T-cell (primary cell): ENCODE results near the gene PLXNA2. TPM values are rescaled to one million over a fixed set of nuclear protein-coding genes. Genes with fewer than 3 reads are reported as not detected.

Experiments
- ATAC-seq, 4 experiments: fragments of 200-7000 bp in 3 of 4; fragments of 150-1000 bp in 1 of 4; cut with Tn5 transposase; replicated peaks in 1 of 4; 1 replicate in 3 of 4; 2 replicates in 1 of 4; pipeline ENCODE4 v1.10.0; 2021; ENCODE audit warnings: moderate library complexity in 3 of 4, mild to moderate bottlenecking in 2 of 4, moderate number of reproducible peaks in 1 of 4
- CTCF ChIA-PET, 2 donors: fragments of 300-600 bp; sonication (Branson Sonifier 250); formaldehyde crosslinking; loops; one replicate each; lab custom pipeline; 2022; ENCODE audit warnings: antibody characterized with exemption in 2 of 2; lab: Charles Lee
- POLR2A ChIA-PET, 2 donors: fragments of 300-600 bp; sonication (Branson Sonifier 250); formaldehyde crosslinking; loops; one replicate each; lab custom pipeline; 2022; ENCODE audit warnings: antibody characterized with exemption in 2 of 2; lab: Charles Lee
- DNase-seq, 35 experiments: peaks; one replicate each; pipeline versions ENCODE4 v3.0.0 to v3.0.0-alpha.2; 2013 to 2023
- H3K27ac ChIP-seq: one replicate; pipeline ENCODE4 v1.5.1; 2013; ENCODE audit warnings: low read length
- H3K27me3 ChIP-seq, 2 experiments: replicated peaks in 1 of 2; 1 replicate in 1 of 2; 2 replicates in 1 of 2; pipeline versions ENCODE4 v1.6.1 to v1.7.0; 2013; ENCODE audit warnings: low read length in 1 of 2, mixed read lengths in 1 of 2; ENCODE audit not compliant: control insufficient read depth in 2 of 2, insufficient read depth in 2 of 2; ENCODE audit errors: extremely low read depth in 1 of 2
- H3K36me3 ChIP-seq, 2 donors: 1 replicate in 1 of 2; 2 replicates in 1 of 2; pipeline versions ENCODE4 v1.6.1 to v1.7.0; 2013; ENCODE audit warnings: low read length in 1 of 2; ENCODE audit not compliant: control insufficient read depth in 2 of 2, insufficient read depth in 1 of 2; ENCODE audit errors: extremely low read depth in 1 of 2
- H3K4me1 ChIP-seq, 2 experiments: 1 replicate in 1 of 2; 2 replicates in 1 of 2; pipeline versions ENCODE4 v1.6.1 to v1.7.0; 2013; ENCODE audit warnings: low read length in 2 of 2, mixed read lengths in 1 of 2; ENCODE audit not compliant: insufficient read depth in 2 of 2, control insufficient read depth in 1 of 2; ENCODE audit errors: extremely low read depth in 1 of 2
- H3K4me3 ChIP-seq, 2 donors: 1 replicate in 1 of 2; 2 replicates in 1 of 2; pipeline versions ENCODE4 v1.5.1 to v1.7.0; 2013; ENCODE audit warnings: mild to moderate bottlenecking in 2 of 2, low read length in 1 of 2, moderate library complexity in 1 of 2; ENCODE audit not compliant: control insufficient read depth in 1 of 2; ENCODE audit errors: extremely low read depth in 1 of 2
- H3K9me3 ChIP-seq: 2 replicates; pipeline ENCODE4 v1.7.0; 2013
- H3K27ac Mint-ChIP-seq, 2 donors: one replicate each; pipeline ENCODE4 v1.8.0; 2020 to 2021; ENCODE audit warnings: mild to moderate bottlenecking in 2 of 2, mixed read lengths in 2 of 2
- H3K27me3 Mint-ChIP-seq, 2 donors: one replicate each; pipeline ENCODE4 v1.8.0; 2021 to 2022; ENCODE audit warnings: mixed read lengths in 2 of 2
- H3K36me3 Mint-ChIP-seq: one replicate; pipeline ENCODE4 v1.8.0; 2021; ENCODE audit warnings: mixed read lengths
- H3K4me1 Mint-ChIP-seq, 3 donors: one replicate each; pipeline ENCODE4 v1.8.0; 2020 to 2022; ENCODE audit warnings: mixed read lengths in 3 of 3, mild to moderate bottlenecking in 1 of 3
- H3K4me3 Mint-ChIP-seq, 3 donors: one replicate each; pipeline ENCODE4 v1.8.0; 2020 to 2022; ENCODE audit warnings: mild to moderate bottlenecking in 3 of 3, mixed read lengths in 3 of 3, moderate library complexity in 3 of 3
- H3K9me3 Mint-ChIP-seq, 3 donors: one replicate each; pipeline ENCODE4 v1.8.0; 2020 to 2022; ENCODE audit warnings: mixed read lengths in 3 of 3
- WGBS: methylation state at CpG from one replicate; pipeline ENCODE4 v1.1.5; 2013; ENCODE audit warnings: missing lambda C conversion rate; ENCODE audit not compliant: insufficient coverage; 5-methylcytosine and 5-hydroxymethylcytosine counted together
- total RNA-seq, 35 experiments: library from RNA in 6 of 35; stranded (reverse) in 6 of 35; fragments of 120-200 nt in 1 of 35; gene quantifications; one replicate each; pipeline versions ENCODE4 v1.2.1 to v1.2.4 and lab custom pipeline; 2013 to 2026

PLXNA2 gene
- total RNA-seq, 5 donors from 2014 or later (not counting 1 experiment from before 2014, with no cell fraction given) = 1.3 to 2.6 (median 2.2) TPM

DNA sequence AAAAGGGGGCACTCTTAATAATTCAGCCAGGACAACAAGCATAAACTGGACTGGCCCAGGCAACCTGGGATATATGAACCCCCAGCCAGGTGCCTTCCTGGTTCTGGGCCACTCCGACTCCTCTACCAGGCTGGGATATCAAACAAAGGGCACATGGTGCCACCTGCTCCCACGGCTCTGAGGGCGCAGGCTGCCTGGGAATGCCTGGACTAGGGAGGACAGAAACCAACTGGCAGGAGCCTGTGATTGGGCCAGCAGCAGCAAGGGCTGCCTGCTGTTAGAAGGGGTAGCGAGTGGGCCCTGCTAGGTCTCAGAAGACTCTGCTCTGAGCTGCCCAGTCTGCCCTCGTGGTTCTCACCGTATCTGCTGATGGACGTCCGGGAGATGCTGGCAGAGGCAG is 210.0 kb downstream of the PLXNA2 start:
- Mint-ChIP-seq H3K36me3 (no peaks in the 10 kb centered on the region), H3K27me3 (peaks cover 0 to 8% of the 10 kb centered on the region in 2 donors), H3K4me1 (no peaks in the 10 kb centered on the region), H3K4me3 (no peak overlapping the region), H3K9me3 (no peaks in the 10 kb centered on the region), H3K27ac (peak overlapping the region in 1 of 2 donors; percentile 12)
- Histone ChIP-seq H3K27ac (no peak overlapping the region), H3K27me3 (peaks cover 0 to 17% of the 10 kb centered on the region in 2 experiments), H3K36me3 (peaks cover 0 to 3% of the 10 kb centered on the region in 2 donors), H3K4me3 (no peak overlapping the region), H3K9me3 (no peaks in the 10 kb centered on the region), H3K4me1 (no peaks in the 10 kb centered on the region)
- ChIA-PET POLR2A (no interaction called here), CTCF (interaction anchor here in 1 of 2 donors (1.8 kb wide), 1 partner anchor 12 kb away, joined by 9 read pairs; no protein-coding TSS in a partner anchor)
- 69% methylated on average over 8 of the region's 8 CpGs for WGBS
- DNase-seq (no peak), ATAC-seq (no peak)

DNA sequence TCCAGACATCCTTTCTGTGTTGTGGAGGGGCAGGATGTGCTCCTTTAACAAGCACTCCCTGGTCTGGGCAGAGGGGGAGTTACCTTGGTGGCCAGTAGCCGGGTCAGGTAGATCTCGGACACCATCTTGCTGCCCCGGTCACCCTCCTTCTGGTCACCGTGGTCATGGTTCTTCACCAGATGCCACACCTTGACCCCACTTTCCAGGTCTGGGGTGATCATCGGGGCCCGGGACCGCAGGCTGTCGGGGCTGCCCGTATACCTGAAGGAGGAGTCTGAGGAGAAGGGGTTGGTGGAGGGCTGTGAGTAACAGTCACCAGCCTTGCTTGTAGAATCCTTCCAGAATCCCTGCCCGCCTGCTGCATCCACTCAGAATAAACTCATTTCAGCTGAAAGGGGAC is 210.9 kb downstream of the PLXNA2 start:
- H3K4me3 Mint-ChIP-seq = no peak overlapping the region
- H3K27ac Mint-ChIP-seq = no peak overlapping the region
- no peaks in the 10 kb centered on the region for H3K9me3 Mint-ChIP-seq
- H3K36me3 Mint-ChIP-seq = no peaks in the 10 kb centered on the region
- H3K9me3 ChIP-seq = no peaks in the 10 kb centered on the region
- H3K27ac ChIP-seq = no peak overlapping the region
- no peaks in the 10 kb centered on the region for H3K4me1 ChIP-seq
- H3K36me3 ChIP-seq = peaks cover 0 to 3% of the 10 kb centered on the region in 2 donors
- H3K4me3 ChIP-seq = no peak overlapping the region
- POLR2A ChIA-PET = no interaction called here
- no peaks in the 10 kb centered on the region for H3K4me1 Mint-ChIP-seq
- DNase-seq = no peak
- WGBS = no CpG with 5 or more reads among the region's 10 CpGs
- peaks cover 0 to 8% of the 10 kb centered on the region in 2 donors for H3K27me3 Mint-ChIP-seq
- peaks cover 0 to 17% of the 10 kb centered on the region in 2 experiments for H3K27me3 ChIP-seq
- CTCF ChIA-PET = no interaction called here
- no peak for ATAC-seq

DNA sequence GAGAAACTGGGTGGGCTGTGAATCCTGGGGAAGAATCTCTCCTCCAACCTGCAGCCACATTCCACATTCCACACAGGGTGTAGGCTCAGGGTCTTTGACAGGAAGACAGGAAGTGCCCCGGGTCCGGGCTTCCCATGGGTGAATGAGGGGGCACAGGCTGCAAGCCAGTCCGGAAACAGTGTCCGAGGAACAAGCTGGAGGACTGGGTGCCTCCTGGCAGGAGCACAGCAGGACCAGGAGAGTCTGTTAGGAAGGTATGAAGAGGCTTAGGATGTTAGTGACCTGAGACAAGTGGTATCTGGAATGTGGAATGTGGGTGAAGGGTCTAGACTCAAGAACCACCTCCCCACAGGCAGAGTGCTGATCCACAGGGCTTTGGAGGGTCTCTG is 212.3 kb downstream of the PLXNA2 start:
- Histone ChIP-seq H3K27me3 (peaks cover 0 to 17% of the 10 kb centered on the region in 2 experiments), H3K4me1 (no peaks in the 10 kb centered on the region), H3K9me3 (no peaks in the 10 kb centered on the region), H3K4me3 (no peak overlapping the region), H3K27ac (no peak overlapping the region), H3K36me3 (peaks cover 0 to 3% of the 10 kb centered on the region in 2 donors)
- DNase-seq (no peak), ATAC-seq (no peak)
- H3K27ac Mint-ChIP-seq = no peak overlapping the region
- H3K4me3 Mint-ChIP-seq = no peak overlapping the region
- no peaks in the 10 kb centered on the region for H3K36me3 Mint-ChIP-seq
- H3K27me3 Mint-ChIP-seq = peaks cover 0 to 8% of the 10 kb centered on the region in 2 donors
- POLR2A ChIA-PET = no interaction called here
- CTCF ChIA-PET = interaction anchor here in 1 of 2 donors (0.7 kb wide), 1 partner anchor 10 kb away, joined by 4 read pairs; no protein-coding TSS in a partner anchor
- no peaks in the 10 kb centered on the region for H3K9me3 Mint-ChIP-seq
- no peaks in the 10 kb centered on the region for H3K4me1 Mint-ChIP-seq
- 82% methylated on average over 3 of the region's 4 CpGs for WGBS

DNA sequence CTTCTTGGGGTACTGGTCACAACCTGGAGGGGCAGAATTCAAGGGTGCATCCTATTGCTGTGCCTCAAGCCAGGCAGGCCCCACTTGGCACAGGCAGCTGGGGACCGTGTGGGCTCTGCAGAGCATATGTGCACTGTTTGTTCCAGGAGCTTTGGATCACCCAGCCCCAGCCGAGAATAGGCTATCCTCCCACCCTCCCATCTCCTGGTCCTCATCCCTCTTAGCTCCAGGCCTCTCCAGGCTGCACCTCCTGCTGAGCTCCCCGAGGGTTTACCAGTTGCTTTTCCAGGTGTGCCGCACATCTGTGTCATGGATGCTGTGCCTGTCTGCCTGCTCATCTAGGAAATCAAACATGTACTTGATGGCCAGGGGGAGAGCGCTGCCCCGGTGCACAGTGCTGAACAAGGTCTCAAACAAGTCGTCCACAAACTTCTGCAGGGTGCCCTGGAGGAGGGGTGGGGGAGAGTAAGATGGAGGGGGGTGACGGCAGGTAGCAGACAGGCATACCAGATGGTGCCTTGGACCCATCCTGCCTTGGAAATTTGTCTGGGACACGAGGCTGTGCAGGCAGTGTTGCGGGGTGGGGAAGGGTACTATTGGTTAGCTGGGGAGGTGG is 212.8 kb downstream of the PLXNA2 start:
- POLR2A ChIA-PET = no interaction called here
- Histone ChIP-seq H3K9me3 (no peaks in the 10 kb centered on the region), H3K27ac (no peak overlapping the region), H3K27me3 (peaks cover 0 to 17% of the 10 kb centered on the region in 2 experiments), H3K36me3 (peaks cover 0 to 3% of the 10 kb centered on the region in 2 donors), H3K4me3 (no peak overlapping the region), H3K4me1 (no peaks in the 10 kb centered on the region)
- no peaks in the 10 kb centered on the region for H3K4me1 Mint-ChIP-seq
- no peak for ATAC-seq
- no peaks in the 10 kb centered on the region for H3K9me3 Mint-ChIP-seq
- H3K36me3 Mint-ChIP-seq = no peaks in the 10 kb centered on the region
- DNase-seq = no peak
- no peak overlapping the region for H3K4me3 Mint-ChIP-seq
- WGBS = 84% methylated on average over 8 of the region's 10 CpGs
- no peak overlapping the region for H3K27ac Mint-ChIP-seq
- CTCF ChIA-PET = interaction anchor here in 1 of 2 donors (0.7 to 1.4 kb wide), 2 partner anchors 9 to 10 kb away, joined by 4 to 5 read pairs; no protein-coding TSS in a partner anchor
- H3K27me3 Mint-ChIP-seq = peaks cover 0 to 8% of the 10 kb centered on the region in 2 donors

DNA sequence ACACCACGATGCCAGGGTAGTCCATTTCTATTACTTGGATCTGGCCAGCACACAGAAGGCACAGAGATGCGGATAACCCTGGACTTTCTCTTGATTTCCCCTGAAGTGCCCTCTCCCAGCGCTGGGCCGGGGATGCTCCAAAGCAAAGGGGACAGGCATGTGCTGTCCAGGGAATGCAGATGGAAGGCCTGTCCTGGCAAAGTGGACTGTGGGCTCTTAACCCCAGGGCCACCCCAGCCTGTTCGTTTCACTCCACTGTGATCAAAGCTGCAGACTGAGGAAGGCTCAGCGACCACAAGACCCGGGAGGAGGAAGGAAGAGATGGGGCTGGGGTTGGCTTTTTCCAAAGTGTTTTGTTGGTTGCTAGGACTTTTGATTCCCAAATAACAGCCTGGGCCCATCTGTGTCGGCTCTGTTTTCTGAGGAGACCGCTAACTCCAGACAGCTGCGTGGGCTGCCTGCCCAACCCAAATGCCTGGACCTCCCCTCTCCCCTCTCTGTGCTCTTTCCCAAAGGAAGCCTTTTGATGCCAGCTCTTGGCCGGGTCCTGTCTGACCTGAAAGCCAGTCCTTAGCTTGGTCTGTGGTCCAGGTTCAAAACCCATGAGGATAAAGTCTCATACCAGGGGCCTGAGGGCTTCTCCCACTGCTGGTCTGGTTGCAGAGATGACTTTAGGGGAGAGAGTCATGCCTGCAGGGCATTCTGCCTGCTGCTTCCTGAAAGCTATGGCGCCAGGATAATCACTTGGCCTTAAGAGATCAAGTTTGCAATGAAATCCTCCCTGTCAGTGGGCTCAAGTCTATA is 213.7 kb downstream of the PLXNA2 start:
- no peaks in the 10 kb centered on the region for H3K36me3 Mint-ChIP-seq
- H3K9me3 Mint-ChIP-seq = no peaks in the 10 kb centered on the region
- ATAC-seq (no peak), DNase-seq (no peak)
- Histone ChIP-seq H3K27me3 (peaks cover 0 to 17% of the 10 kb centered on the region in 2 experiments), H3K27ac (no peak overlapping the region), H3K36me3 (peaks cover 0 to 3% of the 10 kb centered on the region in 2 donors), H3K4me1 (no peaks in the 10 kb centered on the region), H3K9me3 (no peaks in the 10 kb centered on the region), H3K4me3 (no peak overlapping the region)
- no peaks in the 10 kb centered on the region for H3K4me1 Mint-ChIP-seq
- no peak overlapping the region for H3K4me3 Mint-ChIP-seq
- H3K27me3 Mint-ChIP-seq = peaks cover 0 to 6% of the 10 kb centered on the region in 2 donors
- ChIA-PET POLR2A (no interaction called here), CTCF (interaction anchor here in 1 of 2 donors (1.4 kb wide), 1 partner anchor 9 kb away, joined by 5 read pairs; no protein-coding TSS in a partner anchor)
- 69% methylated on average over 8 of the region's 12 CpGs for WGBS
- H3K27ac Mint-ChIP-seq = no peak overlapping the region

DNA sequence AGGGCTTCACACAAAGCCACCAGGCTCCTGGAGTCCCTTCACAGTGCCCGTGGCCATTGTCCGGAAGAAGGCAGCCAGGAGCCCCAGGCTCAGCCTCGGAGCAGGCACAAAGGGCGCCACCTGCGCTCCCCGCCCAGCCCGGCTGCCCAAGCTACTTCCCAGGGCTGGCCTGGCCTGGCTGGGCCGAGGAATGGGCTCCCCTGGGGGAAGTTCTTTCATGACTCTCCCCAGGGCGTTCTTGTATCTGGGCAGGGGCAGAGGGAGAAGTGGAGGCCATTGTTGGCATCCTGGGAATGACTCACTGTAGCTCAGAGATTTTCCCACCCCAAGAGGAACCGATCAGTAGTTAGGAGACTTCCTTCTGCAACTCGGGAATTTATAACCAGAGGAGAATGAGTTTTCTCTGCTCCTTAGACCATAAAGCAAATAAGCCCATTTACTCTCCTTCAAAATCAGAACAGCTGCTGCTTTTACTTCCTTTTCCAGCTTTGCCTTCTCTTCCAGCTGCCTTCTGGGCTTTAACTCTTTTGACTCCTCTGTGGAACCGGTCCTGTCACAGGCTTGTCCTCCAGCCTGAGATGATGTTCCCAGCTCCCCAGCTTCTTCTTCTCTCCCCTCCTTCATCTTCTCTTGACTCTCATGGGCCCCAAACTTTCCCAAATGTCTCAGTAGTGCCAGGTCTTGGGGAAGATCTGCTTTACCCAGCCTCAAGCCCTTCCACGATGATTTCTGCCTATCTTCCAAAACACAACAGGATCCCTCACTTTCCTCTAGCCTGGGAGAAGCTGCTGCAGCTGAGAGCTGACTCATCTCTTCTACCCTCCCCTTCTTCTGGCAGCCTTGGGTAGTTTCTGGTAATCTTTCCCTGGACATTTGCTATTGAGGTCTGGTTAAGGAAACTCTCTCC is 214.6 kb downstream of the PLXNA2 start:
- no peak overlapping the region for H3K27ac Mint-ChIP-seq
- no peaks in the 10 kb centered on the region for H3K4me1 ChIP-seq
- no peak overlapping the region for H3K27ac ChIP-seq
- peaks cover 0 to 17% of the 10 kb centered on the region in 2 experiments for H3K27me3 ChIP-seq
- peaks cover 0 to 3% of the 10 kb centered on the region in 2 donors for H3K36me3 ChIP-seq
- ChIA-PET POLR2A (no interaction called here), CTCF (no interaction called here)
- DNase-seq (no peak), ATAC-seq (no peak)
- H3K4me1 Mint-ChIP-seq = no peaks in the 10 kb centered on the region
- H3K36me3 Mint-ChIP-seq = no peaks in the 10 kb centered on the region
- H3K9me3 Mint-ChIP-seq = no peaks in the 10 kb centered on the region
- no peak overlapping the region for H3K4me3 ChIP-seq
- H3K27me3 Mint-ChIP-seq = peaks cover 0 to 6% of the 10 kb centered on the region in 2 donors
- no peaks in the 10 kb centered on the region for H3K9me3 ChIP-seq
- no peak overlapping the region for H3K4me3 Mint-ChIP-seq
- WGBS = 75% methylated on average over 6 of the region's 13 CpGs
